ENCODE measurements around the gene SHH.

DNA sequence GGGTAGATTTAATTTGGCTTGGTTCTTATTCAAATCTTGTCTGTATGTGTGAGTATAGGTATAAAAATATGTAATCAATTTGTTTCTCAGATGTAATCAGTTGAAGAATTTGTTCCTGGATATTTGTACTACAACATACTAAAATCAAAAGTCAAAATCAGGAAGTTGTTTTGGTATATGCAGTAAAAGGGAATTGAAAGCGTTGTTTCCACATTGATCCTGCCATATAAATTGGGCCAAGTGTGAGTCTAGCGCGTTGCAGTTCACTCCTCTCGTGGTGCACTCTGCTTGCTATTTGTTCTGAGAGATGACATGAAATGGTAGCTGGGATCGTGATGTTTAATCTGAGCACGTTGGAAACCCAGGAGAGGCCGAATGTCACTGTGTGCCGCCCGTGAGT lies 55.9 kb downstream of the SHH start:
- no peak for TF ChIP-seq CTCF (IDR thresholded peaks at IDR 0.05)
- no peak for TF ChIP-seq POLR2A (IDR thresholded peaks at IDR 0.05)

Measured in testis (tissue), 2 donors.